Right lobe of liver (tissue), 4 donors: Measurements from ENCODE around the gene TET1.
"Not testable (repeated sequence)": the region's sequence is repeated elsewhere in the genome, so short reads cannot be mapped to it uniquely, and the experiment has no call there.

ENCODE experiments used
- CTCF ChIP-seq, 4 donors: fragments of 200-600 bp in 3 of 4; fragments of 450-650 bp in 1 of 4; IDR thresholded peaks; one replicate each; pipeline versions ENCODE4 v1.5.1 to v1.8.0; 2016 to 2022; ENCODE audit warnings: antibody characterized with exemption in 4 of 4, mild to moderate bottlenecking in 2 of 4
- POLR2A ChIP-seq: fragments of 450-650 bp; IDR thresholded peaks from one replicate; pipeline ENCODE4 v1.6.1; 2017; ENCODE audit warnings: antibody characterized with exemption, mild to moderate bottlenecking
- donor health status: DM: no; HTN: no; CAD: no.
- donor health status: DM: no; HTN: no; CAD: no.
- donor health status: DM: no; HTN: yes; CAD: no.

GRCh38 chr10:68518609-68519008 is 41.5 kb upstream of the TET1 start:
- not testable (repeated sequence) for TF ChIP-seq CTCF (IDR thresholded peaks at IDR 0.05); POLR2A
